ENCODE measurements around the gene DYNC2I2. TPM values are rescaled to one million over a fixed set of nuclear protein-coding genes. Genes with fewer than 3 reads are reported as not detected.
A peak's percentile ranks its signal among the peaks of the same experiment; 100 is the strongest.

The DYNC2I2 gene
- total RNA-seq, 1 experiment from 2014 or later, result 81.0 TPM

DNA sequence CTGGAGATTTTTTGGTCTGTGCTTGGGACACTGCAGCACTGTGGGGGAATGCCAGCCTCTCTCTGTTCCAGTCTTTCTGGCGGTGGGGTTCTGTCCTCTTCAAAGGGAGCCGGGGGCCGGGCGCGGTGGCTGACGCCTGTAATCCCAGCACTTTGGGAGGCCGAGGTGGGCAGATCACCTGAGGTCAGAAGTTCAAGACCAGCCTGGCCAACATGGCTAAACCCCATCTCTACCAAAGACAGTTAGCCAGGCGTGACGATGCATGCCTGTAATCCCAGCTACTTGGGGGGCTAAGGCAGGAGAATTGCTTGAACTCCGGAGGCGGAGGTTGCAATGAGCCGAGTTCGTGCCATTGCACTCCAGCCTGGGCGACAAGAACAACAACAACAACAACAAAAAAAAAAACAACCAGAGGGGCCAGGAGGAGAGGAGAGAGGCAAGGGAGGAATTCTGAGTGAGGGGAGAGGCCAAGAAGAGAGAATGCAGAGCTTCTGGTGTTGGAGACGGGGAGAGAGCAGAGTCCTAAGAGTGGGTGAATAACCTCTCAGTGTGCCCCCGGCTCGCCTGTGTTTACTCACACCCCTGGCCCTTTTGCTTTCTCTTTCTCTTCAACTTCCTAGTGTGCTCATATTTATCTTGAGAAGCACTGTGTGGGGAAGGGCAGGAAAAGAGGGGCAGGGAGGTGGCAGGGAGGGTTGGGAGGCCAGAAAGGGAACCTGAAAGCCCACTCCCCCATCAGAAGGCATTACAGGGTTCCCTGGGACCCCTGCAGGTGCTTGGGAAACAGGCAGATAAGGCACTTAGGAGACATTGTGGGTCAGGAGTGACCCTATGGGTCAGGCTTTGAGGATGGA is 29.2 kb upstream of the DYNC2I2 start:
- DNase-seq (ENCODE audit: low read depth), result no peak

DNA sequence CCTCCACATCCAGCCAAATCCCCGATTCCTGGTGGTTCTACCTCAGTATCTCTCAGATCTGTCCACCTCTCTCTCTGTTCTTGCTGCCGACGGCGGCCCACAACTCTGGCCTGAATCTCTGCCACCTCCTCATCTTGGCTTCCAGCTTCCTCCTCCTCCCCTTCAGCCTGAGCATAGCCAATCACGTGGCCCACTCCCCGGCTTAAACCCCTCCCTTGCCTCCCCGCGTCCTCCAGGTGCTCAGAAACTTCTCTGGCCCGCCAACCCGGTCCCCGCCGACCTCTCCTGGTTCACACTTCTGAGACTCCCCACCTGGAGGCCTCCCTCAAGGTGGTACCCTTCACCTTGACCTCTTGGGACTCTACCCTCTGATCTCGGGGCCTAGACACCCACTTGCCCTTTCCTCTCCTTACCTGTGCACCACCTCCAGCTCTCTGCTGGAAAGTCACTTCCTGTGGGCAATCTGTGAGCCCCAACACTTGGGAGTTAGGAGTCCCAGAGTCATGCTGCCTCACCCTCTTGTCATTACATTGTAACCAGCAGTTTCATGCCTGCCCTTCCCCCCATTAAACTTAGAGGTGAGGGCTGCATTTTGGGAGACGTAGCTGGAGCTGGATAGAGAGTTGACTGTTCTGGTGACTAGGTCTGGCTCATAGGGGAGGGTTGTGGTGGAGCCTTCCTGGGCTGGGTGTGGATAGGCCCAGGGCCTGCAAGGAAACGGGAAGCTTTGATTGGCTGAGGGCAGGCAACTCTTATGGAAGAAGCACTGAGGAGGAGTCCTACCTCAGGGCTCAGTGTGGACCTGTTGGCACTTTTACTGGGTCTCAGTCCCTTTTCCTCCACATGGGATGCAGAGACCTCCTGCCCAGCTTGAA is 27.9 kb upstream of the DYNC2I2 start:
- DNase-seq (ENCODE audit: low read depth), result peak; percentile 67

DNA sequence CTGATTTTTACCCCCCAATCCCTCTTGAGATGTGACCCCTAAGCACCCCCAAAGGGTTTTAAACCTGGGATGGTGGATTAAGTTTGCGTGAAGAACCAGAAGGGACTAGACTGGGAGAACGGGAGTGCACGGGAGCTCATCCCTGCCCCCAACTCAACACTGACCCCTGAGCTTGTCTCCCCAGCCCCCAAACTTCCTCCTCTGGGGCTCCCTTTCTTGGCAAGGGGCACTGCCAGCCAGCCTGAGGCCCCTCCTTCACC is 27.3 kb upstream of the DYNC2I2 start:
- DNase-seq (ENCODE audit: low read depth), result no peak

DNA sequence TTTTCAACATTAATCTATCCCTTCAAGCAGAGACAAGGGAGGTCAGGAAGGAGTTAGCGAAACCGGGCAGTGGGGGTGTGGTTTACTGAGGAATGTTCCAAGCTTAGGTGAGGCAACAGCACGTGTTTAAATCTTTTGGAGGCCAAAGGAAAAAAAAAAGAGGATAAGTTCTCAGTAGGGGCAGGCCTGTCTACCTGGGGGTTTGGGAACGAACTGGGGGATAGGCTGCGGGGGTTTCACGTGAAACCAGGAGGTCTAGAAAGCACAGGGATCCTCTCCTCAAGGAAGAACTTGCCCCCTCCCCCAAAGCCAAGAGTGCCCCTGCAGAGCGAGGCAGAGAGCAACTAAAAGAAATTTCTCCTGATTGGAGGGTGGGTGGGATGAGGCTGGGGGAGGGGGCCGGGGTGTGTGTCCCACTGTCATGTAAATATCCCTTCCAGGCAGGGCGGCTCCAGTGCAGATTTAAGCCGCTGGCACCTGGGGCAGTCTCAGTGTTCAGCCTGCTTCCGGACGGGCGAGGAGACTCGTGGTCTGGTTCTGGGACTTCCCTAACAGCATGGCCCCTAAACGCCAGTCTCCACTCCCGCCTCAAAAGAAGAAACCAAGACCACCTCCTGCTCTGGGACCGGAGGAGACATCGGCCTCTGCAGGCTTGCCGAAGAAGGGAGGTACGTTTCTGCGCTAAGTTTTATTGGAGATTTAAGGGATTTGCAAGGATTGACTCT is 26.9 kb upstream of the DYNC2I2 start:
- peak; percentile 35 for DNase-seq (ENCODE audit: low read depth)

DNA sequence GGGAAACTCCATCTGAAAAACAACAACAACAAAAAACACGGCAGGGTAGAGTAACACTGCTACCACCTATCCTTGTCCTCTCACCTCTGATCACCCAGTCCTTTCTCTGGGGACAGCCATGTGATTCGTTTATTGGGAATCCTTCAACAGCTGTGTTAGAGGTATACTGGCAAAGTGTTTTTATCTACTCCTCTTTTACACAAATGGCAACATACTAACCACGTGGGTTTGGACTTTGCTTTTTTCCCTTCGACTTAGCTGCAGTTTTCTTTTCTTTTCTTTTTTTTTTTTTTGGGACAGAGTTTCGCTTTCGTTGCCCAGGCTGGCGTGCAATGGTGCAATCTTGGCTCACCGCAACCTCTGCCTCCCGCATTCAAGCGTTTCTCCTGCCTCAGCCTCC is 21.1 kb upstream of the DYNC2I2 start:
- DNase-seq (ENCODE audit: low read depth), result no peak

DNA sequence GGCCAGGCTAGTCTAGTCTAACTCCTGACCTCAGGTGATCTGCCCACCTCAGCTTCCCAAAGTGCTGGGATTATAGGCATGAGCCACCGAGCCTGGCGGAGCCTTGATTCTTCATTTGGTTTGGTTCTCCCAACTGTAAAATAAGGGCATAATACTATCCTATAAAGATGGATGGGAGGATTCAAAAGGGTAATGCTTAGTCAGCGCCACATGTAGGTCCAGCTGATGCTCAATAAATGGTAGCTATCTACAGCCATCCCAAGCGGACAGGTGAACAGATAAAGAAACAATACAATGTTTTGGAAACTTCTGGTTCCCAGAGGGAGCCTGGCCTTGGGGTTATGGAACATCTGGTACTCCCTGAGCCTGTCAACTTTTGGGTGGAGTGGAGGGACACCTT is 18.7 kb upstream of the DYNC2I2 start:
- DNase-seq (ENCODE audit: low read depth), result no peak

DNA sequence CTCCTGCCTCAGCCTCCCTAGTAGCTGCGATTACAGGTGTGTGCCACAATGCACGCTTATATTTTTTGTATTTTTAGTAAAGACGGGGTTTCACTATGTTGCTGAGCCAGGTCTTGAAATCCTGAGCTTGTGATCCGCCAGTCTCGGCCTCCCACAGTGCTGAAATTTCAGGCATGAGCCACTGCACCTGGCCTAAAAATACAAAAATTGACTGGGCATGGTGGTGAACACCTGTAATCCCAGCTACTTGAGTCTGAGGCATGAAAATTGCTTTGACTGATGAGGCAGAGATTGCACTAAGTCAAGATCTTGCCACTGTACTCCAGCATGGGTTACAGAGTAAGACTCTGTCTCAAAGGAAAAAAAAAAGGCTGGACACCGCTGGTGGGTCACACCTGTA is 13.1 kb upstream of the DYNC2I2 start:
- DNase-seq (ENCODE audit: low read depth), result no peak

DNA sequence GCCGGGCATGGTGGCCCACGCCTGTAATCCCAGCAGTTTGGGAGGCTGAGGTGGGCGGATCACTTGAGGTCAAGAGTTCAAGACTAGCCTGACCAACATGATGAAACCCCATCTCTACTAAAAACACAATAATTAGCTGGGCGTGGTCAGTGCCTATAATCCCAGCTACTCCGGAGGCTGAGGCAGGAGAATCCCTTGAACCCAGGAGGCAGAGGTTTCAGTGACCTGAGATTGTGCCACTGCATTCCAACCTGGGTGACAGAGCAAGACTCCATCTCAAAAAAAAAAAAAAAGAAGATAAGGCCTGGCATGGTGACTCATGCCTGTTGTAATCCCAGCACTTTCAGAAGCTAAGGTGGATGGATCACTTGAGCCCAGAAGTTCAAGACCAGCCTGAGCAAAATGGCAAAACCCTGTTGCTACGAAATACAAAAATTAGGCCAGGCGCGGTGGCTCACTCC is 9.9 kb upstream of the DYNC2I2 start:
- DNase-seq (ENCODE audit: low read depth), result peak; percentile 38

DNA sequence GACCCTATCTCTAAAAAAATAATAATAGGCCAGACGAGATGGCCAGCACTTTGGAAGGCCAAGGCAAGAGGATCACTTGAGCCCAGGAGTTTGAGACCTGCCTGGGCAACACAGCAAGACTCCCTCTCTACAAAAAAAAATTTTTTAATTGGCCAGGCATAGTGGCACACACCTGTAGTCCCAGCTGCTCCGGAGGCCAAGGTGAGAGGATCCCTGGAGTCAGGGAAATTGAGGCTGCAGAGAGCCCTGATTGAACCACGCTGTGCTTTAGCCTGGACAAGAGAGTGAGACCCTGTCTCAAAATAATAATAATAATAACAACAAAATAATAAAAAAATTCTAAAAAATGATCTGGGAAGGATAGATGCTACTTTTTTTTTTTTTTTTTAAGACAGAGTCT is 1.1 kb upstream of the DYNC2I2 start:
- no peak for DNase-seq (ENCODE audit: low read depth)

DNA sequence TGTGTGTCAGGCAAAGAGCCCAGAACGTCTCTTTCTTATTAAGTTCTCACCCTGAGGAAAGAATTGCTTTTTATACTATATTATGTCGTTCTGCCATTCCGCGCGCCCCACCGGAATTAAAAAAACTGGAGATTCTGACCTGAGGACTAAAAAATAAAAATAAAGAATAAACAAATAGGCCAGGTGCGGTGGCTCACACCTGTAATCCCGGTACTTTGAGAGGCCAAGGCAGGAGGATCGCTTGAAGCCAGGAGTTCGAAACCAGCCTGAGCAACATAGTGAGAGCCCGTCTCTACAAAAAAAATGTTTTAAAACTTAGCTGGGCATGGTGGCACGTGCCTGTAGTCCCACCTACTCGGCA is 677 bp upstream of the DYNC2I2 start:
- DNase-seq (ENCODE audit: low read depth), result no peak

DNA sequence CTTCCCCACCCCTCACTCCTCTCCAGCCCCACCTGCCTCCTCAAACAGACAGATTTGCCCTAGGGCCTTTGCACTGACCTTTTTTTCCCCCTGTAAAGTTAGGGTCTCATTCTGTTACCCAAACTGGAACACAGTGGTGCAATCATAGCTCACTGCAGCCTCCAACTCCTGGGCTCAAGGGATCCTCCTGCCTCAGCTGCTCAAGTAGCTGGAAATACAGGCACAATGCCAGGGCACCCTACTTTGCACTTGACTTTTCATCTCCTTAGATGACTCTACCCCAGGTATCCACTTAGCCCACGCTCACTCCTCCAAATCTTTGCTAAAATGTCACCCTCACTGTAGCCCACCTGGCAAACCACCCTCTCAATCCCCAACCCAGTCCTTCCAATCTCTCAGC is 2.2 kb downstream of the DYNC2I2 start:
- no peak for DNase-seq (ENCODE audit: low read depth)

DNA sequence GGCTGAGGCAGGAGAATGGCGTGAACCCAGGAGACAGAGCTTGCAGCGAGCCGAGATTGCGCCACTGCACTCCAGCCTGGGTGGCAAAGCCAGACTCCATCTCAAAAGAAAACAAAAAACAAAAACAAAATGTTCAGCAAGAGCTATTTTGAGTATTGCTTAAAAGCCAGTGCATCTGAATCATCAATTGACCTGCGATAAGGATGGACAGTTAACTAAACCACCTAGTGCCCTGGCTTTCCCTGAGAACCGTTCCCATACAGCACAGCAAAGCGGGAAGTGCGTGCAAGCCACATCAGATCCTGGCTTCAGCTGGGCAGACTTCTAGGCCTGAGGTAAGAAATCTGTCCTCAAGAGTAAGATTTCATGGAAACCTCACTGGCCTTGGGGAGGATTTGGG is 2.7 kb downstream of the DYNC2I2 start:
- no peak for DNase-seq (ENCODE audit: low read depth)

DNA sequence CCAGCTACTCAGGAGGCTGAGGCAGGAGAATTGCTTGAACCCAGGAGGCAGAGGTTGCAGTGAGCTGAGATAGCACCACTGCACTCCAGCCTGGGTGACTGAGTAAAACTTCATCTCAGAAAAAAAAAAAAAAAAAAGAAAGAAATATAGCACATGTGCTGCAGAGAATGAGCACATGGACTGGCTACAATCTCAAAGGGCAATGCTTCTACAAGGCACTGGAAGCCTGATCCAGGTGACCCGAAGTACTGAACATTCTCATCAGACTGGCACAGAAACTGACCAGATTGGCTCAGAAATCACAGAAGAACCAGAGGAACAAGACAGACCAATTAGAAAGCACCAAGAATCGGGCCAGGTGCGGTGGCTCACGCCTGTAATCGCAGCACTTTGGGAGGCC is 4.8 kb downstream of the DYNC2I2 start:
- no peak for DNase-seq (ENCODE audit: low read depth)

DNA sequence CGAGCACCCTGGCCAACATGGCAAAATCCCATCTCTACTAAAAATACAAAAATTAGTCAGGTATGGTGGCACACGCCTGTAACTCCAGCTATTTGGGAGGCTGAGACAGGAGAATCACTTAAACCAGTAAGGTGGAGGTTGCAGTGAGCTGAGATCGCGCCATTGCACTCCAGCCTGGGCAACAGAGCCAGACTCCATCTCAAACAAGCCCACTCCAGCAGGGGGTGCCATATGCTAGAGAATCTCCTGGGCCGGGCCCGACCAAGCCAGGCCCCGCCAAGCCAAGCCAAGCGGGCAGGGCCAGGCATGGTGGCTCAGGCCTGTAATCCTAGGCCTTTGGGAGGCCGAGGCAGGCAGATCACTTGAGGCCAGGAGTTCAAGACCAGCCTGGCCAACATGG is 8.4 kb downstream of the DYNC2I2 start:
- peak; percentile 41 for DNase-seq (ENCODE audit: low read depth)

DNA sequence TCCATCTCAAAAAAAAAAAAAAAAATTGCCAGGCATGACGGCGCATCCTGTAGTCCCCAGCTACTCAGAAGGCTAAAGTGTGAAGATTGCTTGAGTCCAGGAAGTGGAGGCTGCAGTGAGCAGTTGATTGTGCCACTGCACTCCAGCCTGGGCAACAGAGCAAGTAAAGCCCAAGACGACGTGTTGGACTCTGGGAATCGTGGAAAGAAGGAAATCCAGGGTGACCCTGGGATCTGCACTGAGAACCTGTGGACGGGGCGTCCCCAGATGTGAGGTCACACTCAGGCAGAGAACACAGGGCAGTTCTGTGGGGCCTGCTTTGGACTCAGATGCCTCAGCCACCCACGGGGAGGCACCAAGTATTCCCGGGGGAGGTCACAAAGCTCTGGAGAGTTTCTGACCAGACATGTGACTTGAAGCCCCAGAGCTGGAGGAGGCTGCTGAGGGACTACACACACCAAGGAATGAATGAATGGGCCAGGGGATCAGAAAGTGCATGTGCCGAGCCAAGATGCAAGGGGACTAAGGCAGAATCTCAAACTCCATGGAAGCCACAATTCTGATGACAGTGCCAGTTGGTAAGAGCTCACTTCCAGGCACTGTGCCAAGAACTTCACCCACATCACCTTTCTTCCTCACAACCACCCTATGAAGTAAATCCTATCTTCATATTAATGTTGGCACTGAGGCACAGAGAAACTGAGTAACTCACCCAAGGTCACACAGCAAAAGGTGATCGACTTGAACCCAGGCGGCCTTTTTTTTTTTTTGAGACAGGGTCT is 12.9 kb downstream of the DYNC2I2 start:
- no peak for DNase-seq (ENCODE audit: low read depth)

DNA sequence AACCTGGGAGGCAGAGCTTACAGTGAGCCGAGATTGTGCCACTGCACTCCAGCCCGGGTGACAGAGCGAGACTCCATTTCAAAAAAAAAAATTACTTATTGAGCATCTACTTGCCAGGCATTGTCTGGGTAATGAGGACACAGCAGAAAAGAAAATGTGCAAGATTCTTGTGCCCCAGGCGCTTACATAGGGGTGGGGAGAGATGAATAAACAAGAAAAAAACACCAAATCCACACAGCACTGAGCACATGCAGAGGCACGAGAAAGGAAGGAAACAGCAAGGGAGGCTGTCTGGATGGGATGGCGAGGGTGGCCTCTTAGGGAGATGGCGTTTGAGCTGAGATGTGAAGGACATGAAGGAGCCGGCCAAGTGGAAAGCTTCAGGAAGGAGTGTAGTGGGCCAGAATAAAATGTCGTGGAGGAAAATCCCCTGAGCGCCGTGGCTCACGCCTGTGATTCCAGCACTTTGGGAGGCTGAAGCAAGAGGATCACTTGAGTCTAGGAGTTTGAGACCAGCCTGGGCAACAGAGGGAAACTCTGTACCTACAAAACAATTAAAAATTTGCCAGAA is 13.9 kb downstream of the DYNC2I2 start:
- DNase-seq (ENCODE audit: low read depth), result no peak

DNA sequence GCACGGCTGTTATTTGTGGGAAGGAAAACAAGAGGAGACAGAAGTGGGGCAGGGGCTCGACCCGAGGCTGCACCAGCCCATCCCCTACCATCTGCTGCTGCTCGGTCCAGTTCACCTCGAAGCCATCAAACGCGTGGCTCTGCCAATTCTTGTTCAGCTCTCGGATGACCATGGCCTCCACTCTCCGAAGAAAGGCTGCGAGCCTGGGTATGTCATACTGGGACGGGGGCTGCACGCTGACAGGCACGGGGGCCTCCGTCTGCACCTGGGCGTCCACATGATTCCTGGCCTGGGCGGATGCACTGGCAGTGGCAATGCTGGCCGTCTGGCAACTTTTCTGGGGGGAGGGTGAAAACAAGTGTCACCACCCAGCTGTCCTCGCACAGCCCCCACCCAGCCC is 16.0 kb downstream of the DYNC2I2 start:
- no peak for DNase-seq (ENCODE audit: low read depth)

DNA sequence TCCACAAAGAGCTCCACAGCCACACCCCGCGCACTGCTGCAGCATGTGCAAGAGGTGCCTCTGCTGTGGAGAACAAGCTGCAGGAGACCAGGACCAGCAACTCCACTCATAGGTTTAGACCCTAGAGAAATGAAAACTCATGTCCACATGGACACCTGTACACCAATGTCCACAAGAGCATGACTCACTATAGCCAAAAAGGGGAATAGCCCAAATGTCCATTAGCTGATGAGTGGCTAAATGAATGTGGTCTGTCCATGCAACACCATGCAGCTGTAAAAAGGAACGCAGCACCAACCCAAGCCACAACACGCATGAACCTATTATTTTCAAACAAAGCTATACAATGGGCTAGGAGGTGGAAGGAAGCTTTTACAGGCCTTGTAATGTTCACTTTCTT is 18.1 kb downstream of the DYNC2I2 start:
- DNase-seq (ENCODE audit: low read depth), result no peak

DNA sequence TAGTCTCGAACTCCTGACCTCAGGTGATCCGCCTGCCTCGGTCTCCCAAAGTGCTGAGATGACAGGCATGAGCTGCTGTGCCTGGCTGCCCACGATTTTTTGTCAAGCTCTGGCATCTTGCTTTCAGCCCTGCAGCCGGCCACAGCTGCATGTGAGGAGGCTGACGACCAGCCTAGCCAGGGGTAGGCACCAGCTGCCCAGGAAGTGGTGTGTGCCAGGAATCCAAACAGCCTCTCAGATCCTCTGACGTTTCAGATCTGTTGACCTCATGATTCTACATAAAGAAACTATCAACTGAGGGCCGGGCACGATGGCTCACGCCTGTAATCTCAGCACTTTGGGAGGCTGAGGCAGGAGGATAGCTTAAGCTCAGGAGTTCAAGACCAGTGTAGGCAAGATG is 19.0 kb downstream of the DYNC2I2 start:
- DNase-seq (ENCODE audit: low read depth), result peak; percentile 71

DNA sequence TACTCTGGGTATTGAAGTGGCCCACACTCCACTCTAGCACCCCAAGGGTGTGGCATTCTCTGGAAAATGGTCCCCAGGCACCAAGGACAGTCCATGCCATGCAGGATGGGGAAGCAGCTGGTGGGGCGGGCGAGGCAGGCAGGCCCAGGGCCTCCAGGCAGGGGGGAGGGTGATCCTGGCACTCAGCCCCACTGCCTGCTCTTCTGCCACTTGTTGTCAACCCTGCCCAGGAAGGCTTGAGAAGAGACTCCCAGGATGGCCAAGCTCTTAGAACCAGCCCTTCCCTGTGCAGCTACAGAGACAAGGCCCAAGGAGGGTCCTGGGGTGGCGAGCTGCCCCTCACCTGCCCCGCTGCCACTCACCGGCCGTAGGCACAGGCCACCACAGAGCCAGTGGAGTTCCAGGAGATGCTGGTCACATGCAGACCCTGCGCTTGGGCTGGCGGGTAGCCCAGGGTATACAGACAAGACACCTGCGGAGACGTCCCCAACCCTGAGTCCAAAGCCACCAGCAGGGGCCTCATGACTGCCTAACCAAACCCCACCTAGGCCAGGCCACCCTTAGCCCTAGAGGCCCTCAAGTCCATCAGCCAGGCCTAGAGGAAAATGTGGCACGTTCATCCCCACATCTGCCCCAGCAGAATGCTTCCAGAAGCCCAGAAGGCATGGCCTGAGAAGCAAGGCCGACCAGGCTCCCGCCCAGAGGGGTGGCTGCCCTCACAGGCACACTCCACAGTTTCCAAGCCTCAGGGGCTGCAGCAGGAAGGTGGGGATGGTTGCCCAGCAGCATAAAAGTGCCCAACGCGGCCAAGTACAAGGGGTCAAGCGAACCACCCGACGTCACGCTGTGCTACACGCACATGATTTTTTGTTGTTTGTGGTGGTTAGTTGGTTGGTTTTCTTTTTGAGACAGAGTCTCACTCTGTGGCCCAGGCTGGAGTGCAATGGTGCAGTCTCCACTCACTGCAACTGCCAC is 19.8 kb downstream of the DYNC2I2 start:
- DNase-seq (ENCODE audit: low read depth), result peak; percentile 34
